Stimulated activated CD4-positive, alpha-beta T cell treated with anti-CD3 and anti-CD28 coated beads, Interleukin-12 subunit alpha, Interleukin-12 subunit beta, amount 100 ng/mL, for 24 hours (primary cell): ENCODE measurements around the gene INSRR.

Experiments
- DNase-seq, 2 experiments: peaks; one replicate each; pipeline ENCODE4 v3.0.0-alpha.2; 2020; ENCODE audit warnings: low read depth in 2 of 2

Gene INSRR

GRCh38 chr1:156832434-156832833 lies 26.5 kb downstream of the INSRR start:
- DNase-seq, result no peak

GRCh38 chr1:156828400-156829124 lies 30.4 kb downstream of the INSRR start:
- DNase-seq, result no peak

GRCh38 chr1:156826630-156827029 lies 32.3 kb downstream of the INSRR start:
- no peak for DNase-seq

- DNase-seq, result no peak
Observed at GRCh38 chr1:156823210-156823790, 35.6 kb downstream of the INSRR start.

DNA sequence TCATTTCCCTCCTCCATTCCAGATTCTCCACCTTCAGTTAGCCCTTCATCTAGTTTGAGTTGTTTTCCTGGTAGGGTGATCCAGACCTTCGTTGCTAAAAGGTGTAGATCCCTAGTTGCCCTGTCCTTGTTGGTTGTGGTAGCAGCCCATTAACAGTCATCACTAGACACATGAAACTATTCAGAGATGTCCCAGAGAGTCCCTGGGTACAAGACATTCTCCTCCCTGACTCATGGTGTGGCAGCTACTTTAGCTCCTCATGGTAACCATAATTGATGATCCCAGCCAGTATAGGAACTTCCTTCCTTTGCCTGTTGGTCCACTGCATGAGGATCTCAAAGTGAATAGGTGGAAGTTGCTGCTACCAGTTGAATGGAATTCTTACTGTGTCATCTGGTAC lies 36.2 kb downstream of the INSRR start:
- DNase-seq, result no peak

- no peak for DNase-seq
Observed at GRCh38 chr1:156821801-156822200, 37.1 kb downstream of the INSRR start.

DNA sequence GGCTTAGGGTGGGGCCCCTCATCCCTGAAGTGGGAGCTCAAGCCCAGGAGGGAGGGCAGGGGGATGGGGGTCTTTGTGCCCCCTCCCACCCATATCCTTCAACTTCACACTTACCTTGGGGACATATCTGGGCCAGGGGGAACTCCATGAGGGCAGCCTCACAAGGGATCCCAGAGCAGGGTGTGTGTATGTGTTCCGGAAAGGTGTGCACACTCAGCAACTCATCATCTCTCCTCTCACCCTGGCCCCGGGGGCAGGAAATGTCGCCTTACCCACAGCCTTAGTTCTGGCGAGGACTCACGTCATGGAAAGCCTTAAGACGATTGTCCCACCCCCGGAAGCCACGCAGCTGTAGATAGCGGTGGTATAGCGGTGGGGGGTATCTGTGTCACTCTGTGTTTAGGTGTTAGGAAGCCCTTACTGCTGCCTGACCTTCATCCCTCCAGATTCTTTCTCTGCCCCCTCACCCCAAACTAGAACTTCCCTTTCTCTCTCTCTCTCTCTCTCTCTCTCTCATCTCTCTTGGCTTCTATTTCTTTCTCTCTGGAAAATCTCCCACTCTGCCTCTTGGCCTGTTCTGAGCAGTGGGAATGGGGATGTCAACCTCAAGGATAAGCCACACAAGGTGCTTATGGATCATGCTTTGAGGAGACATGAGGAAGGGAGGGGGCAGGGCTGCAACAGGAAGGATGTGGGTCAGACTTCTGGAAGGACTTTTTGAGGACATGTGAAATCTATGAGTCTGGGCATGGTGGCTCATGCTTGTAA lies 42.2 kb downstream of the INSRR start, which contains the start of gene SH2D2A:
SH2D2A (minus strand) TSS at position 288 of the 768 bp plus-strand sequence; CDS start at position 148, 140 bp downstream.
- peak; percentile 83 to 88 for DNase-seq

- no peak for DNase-seq
Observed at GRCh38 chr1:156815961-156816422, 42.9 kb downstream of the INSRR start.

GRCh38 chr1:156815307-156815826 lies 43.5 kb downstream of the INSRR start:
- no peak for DNase-seq

DNA sequence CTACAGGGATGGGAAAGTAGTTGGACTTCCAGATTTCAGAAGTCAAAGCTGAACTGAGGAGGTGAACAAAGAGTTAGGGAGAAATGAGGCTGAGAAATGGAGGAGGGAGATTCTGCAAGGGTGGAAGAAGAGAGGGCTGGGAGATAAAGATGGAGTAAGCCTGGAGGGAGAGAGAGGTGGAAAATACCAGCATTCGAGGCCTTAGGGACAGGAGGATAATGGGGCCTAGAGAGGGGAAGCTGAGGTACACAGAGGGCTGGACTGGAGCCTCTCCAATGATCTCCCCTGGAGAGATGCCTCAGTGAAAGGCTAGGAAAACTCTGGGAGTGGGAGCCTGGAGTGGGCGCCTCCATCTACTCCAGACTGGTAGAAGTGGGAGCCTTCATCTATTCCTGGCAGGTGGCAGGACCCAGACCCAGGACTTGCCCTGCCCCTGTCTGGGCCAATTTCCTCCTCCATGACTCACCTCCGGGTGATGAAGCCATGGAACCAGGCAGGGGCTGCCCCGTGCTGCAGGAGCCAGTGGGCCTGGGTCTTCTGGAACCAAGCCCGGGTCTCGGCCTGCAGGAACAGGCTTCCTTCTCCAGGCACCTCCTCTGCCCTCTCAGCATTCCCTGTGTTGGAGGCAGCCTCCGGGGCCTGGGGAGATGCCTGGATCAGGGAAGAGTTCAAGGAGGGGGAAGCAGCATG lies 44.2 kb downstream of the INSRR start:
- no peak for DNase-seq

- DNase-seq, result peak; percentile 55 to 79
Observed at GRCh38 chr1:156813750-156814570, 45.0 kb downstream of the INSRR start.

DNA sequence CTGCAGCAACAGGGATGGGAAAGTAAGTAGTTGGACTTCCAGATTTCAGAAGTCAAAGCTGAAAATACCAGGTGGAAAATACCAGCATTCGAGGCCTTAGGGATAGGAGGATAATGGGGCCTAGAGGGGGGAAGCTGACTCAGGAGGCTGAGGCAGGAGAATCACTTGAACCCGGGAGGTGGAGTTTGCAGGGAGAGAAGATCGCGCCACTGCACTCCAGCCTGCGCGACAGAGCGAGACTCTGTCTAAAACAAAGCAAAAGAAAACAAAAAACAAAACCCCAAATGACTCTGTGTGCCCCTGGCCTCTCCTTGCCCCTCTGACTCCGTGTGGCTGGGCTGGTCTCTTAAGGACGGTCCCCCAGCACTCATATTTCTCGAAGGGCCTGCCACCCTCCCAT lies 45.6 kb downstream of the INSRR start:
- DNase-seq, result no peak

GRCh38 chr1:156812293-156812990 lies 46.5 kb downstream of the INSRR start:
- DNase-seq, result no peak

DNA sequence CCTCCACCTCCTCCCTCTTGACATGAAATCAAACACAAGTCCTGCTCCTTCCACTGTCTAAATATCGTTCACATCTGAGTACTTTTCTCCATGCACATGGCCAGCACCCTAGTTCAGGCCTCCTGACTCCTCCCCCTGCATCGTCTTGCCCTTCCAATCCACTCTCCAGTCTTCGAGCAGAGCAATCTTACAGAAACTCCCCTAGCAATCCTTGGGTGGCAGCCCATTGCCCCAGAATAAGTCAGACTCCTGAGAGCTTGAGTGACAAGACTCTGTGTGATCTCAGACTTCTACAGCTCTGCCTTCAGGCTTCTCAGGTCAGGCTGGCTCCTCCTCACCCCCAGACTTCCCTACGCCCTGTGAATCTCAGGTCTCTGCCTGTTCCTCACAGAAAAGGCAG lies 47.7 kb downstream of the INSRR start:
- no peak for DNase-seq

DNA sequence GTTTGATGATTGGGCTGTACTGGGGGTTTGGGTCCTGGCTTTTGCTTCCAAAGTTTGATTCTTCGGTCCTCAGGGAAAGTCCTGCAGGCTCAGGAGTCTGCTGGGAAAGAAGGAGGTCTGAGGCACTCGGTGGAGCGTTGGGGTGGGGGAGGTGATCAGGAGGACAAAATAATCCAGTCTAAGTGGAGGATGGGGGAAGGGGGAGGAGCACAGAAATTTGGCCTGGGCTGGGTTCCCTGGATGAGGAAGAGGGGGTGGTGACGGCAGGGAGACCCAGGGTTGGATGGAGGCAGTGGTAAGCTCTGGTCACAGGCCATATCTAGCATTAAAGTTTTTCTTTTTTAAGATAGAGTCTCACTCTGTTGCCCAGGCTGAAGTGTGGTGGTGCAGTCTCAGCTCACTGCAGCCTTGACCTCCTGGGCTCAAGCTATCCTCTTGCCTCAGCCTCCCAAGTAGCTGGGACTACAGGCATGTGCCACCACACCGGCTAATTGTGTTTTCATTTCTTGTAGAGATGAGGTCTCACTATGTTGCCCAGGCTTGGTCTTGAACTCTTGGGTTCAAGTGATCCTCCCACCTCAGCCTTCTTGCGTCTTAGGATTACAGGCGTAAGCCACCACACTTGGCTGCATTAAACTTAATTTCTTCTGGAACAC lies 49.1 kb downstream of the INSRR start:
- DNase-seq, result no peak

- no peak for DNase-seq
Observed at GRCh38 chr1:156809281-156809680, 49.6 kb downstream of the INSRR start.

GRCh38 chr1:156808186-156809030 lies 50.5 kb downstream of the INSRR start:
- DNase-seq, result no peak

- DNase-seq, result no peak
Observed at GRCh38 chr1:156807627-156808026, 51.3 kb downstream of the INSRR start.
